ENCODE results near the gene FOSL1.
A peak's percentile ranks its signal among the peaks of the same experiment; 100 is the strongest.

The FOSL1 gene

GRCh38 chr11:65873318-65874156 lies 26.7 kb downstream of the FOSL1 start:
- peak; percentile 34 for DNase-seq

- no peak for DNase-seq
These were observed 27.4 kb downstream of the FOSL1 start, which contains the start of gene EFEMP2 for GRCh38 chr11:65872586-65873317. Gene EFEMP2 (minus strand): TSS chr11:65872800. CDS start chr11:65872354, 446 bp downstream.

- DNase-seq, result no peak
These were observed 28.2 kb downstream of the FOSL1 start for GRCh38 chr11:65871811-65872548.

GRCh38 chr11:65870706-65871681 lies 29.2 kb downstream of the FOSL1 start:
- DNase-seq, result no peak

- DNase-seq, result no peak
These were observed 29.9 kb downstream of the FOSL1 start for GRCh38 chr11:65870307-65870658.

GRCh38 chr11:65869643-65870306 lies 30.4 kb downstream of the FOSL1 start:
- DNase-seq, result no peak

GRCh38 chr11:65868907-65869306 lies 31.3 kb downstream of the FOSL1 start:
- no peak for DNase-seq

- DNase-seq, result no peak
These were observed 32.0 kb downstream of the FOSL1 start for GRCh38 chr11:65868076-65868667.

- DNase-seq, result no peak
These were observed 32.7 kb downstream of the FOSL1 start for GRCh38 chr11:65867284-65868071.

GRCh38 chr11:65866509-65867283 lies 33.5 kb downstream of the FOSL1 start:
- DNase-seq, result no peak

GRCh38 chr11:65865550-65866172 lies 34.5 kb downstream of the FOSL1 start:
- DNase-seq, result no peak

GRCh38 chr11:65864706-65865471 lies 35.3 kb downstream of the FOSL1 start:
- no peak for DNase-seq

- no peak for DNase-seq
These were observed 36.1 kb downstream of the FOSL1 start for GRCh38 chr11:65863889-65864705.

GRCh38 chr11:65862941-65863888 lies 37.0 kb downstream of the FOSL1 start:
- no peak for DNase-seq

- DNase-seq, result no peak
These were observed 37.9 kb downstream of the FOSL1 start for GRCh38 chr11:65862191-65862735.
